SK-N-SH treated with all-trans-retinoic acid at 6 μM for 48 hours (cell line): Measurements from ENCODE around the gene FOXD1.
"Not testable (repeated sequence)": the region's sequence is repeated elsewhere in the genome, so short reads cannot be mapped to it uniquely, and the experiment has no call there.

Experiments
- ESRRG ChIP-seq: fragments of 250-450 bp; sonication (Bioruptor Pico); IDR thresholded peaks from 2 replicates; pipeline ENCODE4 v1.6.1; 2021; ENCODE audit warnings: mild to moderate bottlenecking
- PATZ1 ChIP-seq: fragments of 250-450 bp; sonication (Bioruptor Pico); IDR thresholded peaks from 2 replicates; pipeline ENCODE4 v1.8.0; 2020; ENCODE audit warnings: mild to moderate bottlenecking, moderate library complexity, borderline replicate concordance
- PPARA ChIP-seq: fragments of 250-450 bp; sonication (Bioruptor Pico); IDR thresholded peaks from 2 replicates; pipeline ENCODE4 v1.5.0; 2020; ENCODE audit warnings: mild to moderate bottlenecking, borderline replicate concordance
- SNAI2 ChIP-seq: fragments of 250-450 bp; sonication (Bioruptor Pico); IDR thresholded peaks from 2 replicates; pipeline ENCODE4 v1.5.0; 2020; ENCODE audit warnings: mild to moderate bottlenecking, moderate library complexity
- ZFP30 ChIP-seq: fragments of 450-650 bp; formaldehyde crosslinking; IDR thresholded peaks from 2 replicates; pipeline ENCODE4 v1.5.0; 2022; ENCODE audit warnings: mild to moderate bottlenecking, moderate library complexity
- ZNF70 ChIP-seq: fragments of 450-650 bp; formaldehyde crosslinking; IDR thresholded peaks from 2 replicates; pipeline ENCODE4 v1.5.0; 2020; ENCODE audit warnings: mild to moderate bottlenecking, moderate library complexity

GRCh38 chr5:73409927-73410326 lies 38.6 kb downstream of the FOXD1 start:
- not testable (repeated sequence) for TF ChIP-seq SNAI2 (CRISPR knock-in tag); ZNF70 (CRISPR knock-in tag); PATZ1; ZFP30 (CRISPR knock-in tag); ESRRG (CRISPR knock-in tag); PPARA (CRISPR knock-in tag)
